Body of pancreas (tissue), 4 donors: ENCODE measurements around the gene NFYC.

ENCODE experiments used
- POLR2A ChIP-seq, 3 donors: fragments of 450-650 bp; IDR thresholded peaks; one replicate each; pipeline ENCODE4 v1.6.1; 2016; ENCODE audit warnings: antibody characterized with exemption in 3 of 3, mild to moderate bottlenecking in 2 of 3
- TF ChIP-seq, protein P1 (sequence below), 7 experiments: fragments of 450-650 bp in 4 of 7; fragments of 200-600 bp in 3 of 7; sonication (generic) in 3 of 7; IDR thresholded peaks; one replicate each; pipeline ENCODE4 v1.5.1; 2016 to 2019; ENCODE audit warnings: antibody characterized with exemption in 7 of 7

DNA sequence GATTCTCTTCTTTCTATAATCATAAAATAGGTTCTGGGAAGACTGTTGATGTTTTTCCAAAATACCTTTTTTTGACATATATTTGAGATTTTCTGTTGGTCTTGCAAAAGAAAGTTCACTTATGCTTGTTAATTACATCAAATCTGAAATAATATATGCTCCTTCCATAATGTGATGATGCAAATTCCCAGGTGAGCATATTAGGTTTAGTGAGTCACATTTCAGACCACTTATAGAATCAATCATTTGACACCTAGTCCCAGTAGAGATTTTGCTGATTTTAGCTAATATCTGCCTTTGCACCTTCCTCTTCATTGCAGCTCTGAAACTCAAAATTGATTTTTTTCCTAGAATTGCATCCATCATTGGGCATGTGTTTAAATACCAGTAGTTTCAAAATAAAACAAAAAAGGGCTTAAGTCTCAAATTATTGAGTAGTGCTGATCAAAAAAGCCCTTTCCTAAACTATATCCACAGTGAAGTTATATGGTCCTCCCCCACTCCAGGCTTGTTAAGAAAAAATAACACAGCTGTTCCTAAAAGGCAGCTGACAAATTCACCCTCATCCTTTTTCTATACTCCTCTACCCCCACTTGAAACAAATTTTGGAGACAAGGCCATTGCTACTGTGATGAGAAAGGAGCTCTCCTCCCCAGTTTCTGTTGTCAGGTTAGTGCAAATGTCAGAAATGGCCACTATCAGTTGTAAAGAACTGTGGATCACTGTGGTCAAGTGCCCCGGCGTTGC lies 55.0 kb downstream of the NFYC start:
- no peak for TF ChIP-seq POLR2A (IDR thresholded peaks at IDR 0.05)
- TF ChIP-seq, protein P1, sequence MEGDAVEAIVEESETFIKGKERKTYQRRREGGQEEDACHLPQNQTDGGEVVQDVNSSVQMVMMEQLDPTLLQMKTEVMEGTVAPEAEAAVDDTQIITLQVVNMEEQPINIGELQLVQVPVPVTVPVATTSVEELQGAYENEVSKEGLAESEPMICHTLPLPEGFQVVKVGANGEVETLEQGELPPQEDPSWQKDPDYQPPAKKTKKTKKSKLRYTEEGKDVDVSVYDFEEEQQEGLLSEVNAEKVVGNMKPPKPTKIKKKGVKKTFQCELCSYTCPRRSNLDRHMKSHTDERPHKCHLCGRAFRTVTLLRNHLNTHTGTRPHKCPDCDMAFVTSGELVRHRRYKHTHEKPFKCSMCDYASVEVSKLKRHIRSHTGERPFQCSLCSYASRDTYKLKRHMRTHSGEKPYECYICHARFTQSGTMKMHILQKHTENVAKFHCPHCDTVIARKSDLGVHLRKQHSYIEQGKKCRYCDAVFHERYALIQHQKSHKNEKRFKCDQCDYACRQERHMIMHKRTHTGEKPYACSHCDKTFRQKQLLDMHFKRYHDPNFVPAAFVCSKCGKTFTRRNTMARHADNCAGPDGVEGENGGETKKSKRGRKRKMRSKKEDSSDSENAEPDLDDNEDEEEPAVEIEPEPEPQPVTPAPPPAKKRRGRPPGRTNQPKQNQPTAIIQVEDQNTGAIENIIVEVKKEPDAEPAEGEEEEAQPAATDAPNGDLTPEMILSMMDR (IDR thresholded peaks at IDR 0.05), result no peak
